ENCODE results near the gene DPY30. TPM values are rescaled to one million over a fixed set of nuclear protein-coding genes. Genes with fewer than 3 reads are reported as not detected.

The DPY30 gene
- total RNA-seq (2014; rRNA removed; shearing (Covaris generic)) (47.9 and 52.4 TPM in 2 replicates), total RNA-seq (2022) (61.4 and 65.0 TPM in 2 replicates), Bru-seq, nascent RNA (percentile 64 among the genes with signal in this experiment), BruChase-seq, experiment 1, labeled RNA remaining after a 6-hour chase (percentile 75 among the genes with signal in this experiment), BruChase-seq, experiment 2, labeled RNA remaining after a 2-hour chase (percentile 67 among the genes with signal in this experiment)
- long read RNA-seq, transcript DPY30-202 (5 exons, 708 nt) = major isoform, 32 of 40 reads
- long read RNA-seq, partial matches to known transcripts = 0 of 40 reads
- long read RNA-seq, other reads (novel, unspliced or antisense) = 3 of 40 reads

DNA sequence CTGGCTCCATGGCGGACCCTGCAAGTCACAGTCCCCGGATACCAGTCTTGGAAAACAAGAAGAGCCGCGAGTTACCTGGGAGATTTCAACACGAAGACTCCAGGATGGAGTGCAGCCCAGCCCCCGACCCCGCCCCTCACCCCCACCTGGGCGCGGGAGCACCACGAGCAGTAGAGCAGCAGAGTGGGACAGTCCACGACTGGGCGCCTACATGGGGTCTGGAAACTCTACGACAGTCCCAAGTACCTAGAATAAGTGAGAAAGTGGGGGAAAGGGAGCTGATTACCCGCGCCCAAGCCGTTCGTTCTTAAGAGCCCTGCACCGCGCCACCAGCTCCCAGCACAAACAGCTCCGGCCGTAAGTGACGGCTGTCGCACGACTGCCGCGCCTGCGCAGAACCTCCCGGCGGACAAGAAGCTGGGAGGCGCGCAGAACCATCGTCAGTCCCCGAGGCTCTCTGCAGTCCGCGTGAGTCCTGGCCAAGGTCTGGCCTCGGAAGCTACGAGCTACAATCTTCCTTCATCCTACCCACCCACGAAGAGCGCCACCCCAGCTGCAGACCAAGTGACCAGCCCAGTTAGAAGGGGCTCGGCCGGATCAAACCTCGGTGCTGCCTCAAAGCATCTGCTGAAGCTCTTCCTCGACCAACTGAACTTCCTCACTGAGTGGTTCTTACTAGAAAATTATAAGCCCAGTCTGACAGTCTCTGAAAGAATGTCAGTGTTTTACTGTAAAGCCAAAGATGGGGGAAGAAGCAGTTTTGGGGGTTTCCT lies at the start of gene DPY30:
DPY30 (minus strand) TSS at position 359 of the 773 bp plus-strand sequence; CDS start at position 10, 349 bp downstream.
- no TSS peak for BruUV-seq (replicated peaks)
- Histone ChIP-seq H4K20me1 (ENCODE audit: insufficient read depth, low read length) (no peaks in the 10 kb centered on the region), H3K27ac (ENCODE audit: low read depth, low read length, poor library complexity, severe bottlenecking) (peak within 1 kb of the TSS; percentile 52), H3K9me3 (ENCODE audit: low read length) (no peaks in the 10 kb centered on the region), H3K4me3 (ENCODE audit: low read depth, low read length, poor library complexity, severe bottlenecking) (peak within 1 kb of the TSS; percentile 75), H3K9me2 (ENCODE audit: insufficient read depth, low read length) (no peaks in the 10 kb centered on the region), H3K36me3 (ENCODE audit: insufficient read depth, low read length) (peaks cover under 1% of the 10 kb centered on the region; the same call in 1 of the 2 replicates), H3K4me2 (ENCODE audit: low read length) (peak within 1 kb of the TSS; percentile 89), H2AFZ (ENCODE audit: low read length) (peak within 1 kb of the TSS; percentile 75), H3K79me2 (ENCODE audit: insufficient read depth, low read depth, low read length) (peaks cover 10% of the 10 kb centered on the region; the same call in 1 of the 2 replicates), H3K4me1 (ENCODE audit: insufficient read depth, low read length, poor library complexity, severe bottlenecking) (peaks cover 11% of the 10 kb centered on the region)
- peak; percentile 95 for DNase-seq (ENCODE audit: low spot score)
- POLR2A ChIA-PET = interaction anchor here (0.5 to 5.2 kb wide), 27 partner anchors 9 to 877 kb away, joined by 3 to 52 read pairs (median 4); partner anchors contain the start of genes MEMO1, SLC30A6, SPAST and YIPF4
- intact Hi-C loops (cut with micrococcal nuclease; ENCODE audit: unreplicated experiment) = loop anchor here (1.0 to 2.0 kb wide), 2 partner anchors 24 to 29 kb away; partner anchors contain the start of genes MEMO1 and SPAST
- TF ChIP-seq CTCF (conservative IDR thresholded peaks at IDR 0.05; ENCODE audit: low read length) = peak; percentile 19; the same call in 1 of the 2 replicates
- TF ChIP-seq EZH2phosphoT487 (IDR thresholded peaks at IDR 0.05; ENCODE audit: borderline replicate concordance, low read depth, low read length) = no peak
- CTCF ChIA-PET (ENCODE audit: unreplicated experiment) = interaction anchor here (0.6 to 1.1 kb wide), 5 partner anchors 19 to 784 kb away, joined by 3 read pairs; partner anchors contain the start of gene SPAST

GRCh38 chr2:32074134-32074506 lies 34.5 kb upstream of the DPY30 start:
- Histone ChIP-seq H3K27ac (ENCODE audit: low read depth, low read length, poor library complexity, severe bottlenecking) (no peak overlapping the region), H3K4me2 (ENCODE audit: low read length) (no peak overlapping the region), H4K20me1 (ENCODE audit: insufficient read depth, low read length) (no peaks in the 10 kb centered on the region), H3K79me2 (ENCODE audit: insufficient read depth, low read depth, low read length) (peaks cover 31% of the 10 kb centered on the region; the same call in 1 of the 2 replicates), H3K4me3 (ENCODE audit: low read depth, low read length, poor library complexity, severe bottlenecking) (no peak overlapping the region), H3K9me2 (ENCODE audit: insufficient read depth, low read length) (no peaks in the 10 kb centered on the region), H3K36me3 (ENCODE audit: insufficient read depth, low read length) (peaks cover 22% of the 10 kb centered on the region), H2AFZ (ENCODE audit: low read length) (no peak overlapping the region), H3K4me1 (ENCODE audit: insufficient read depth, low read length, poor library complexity, severe bottlenecking) (no peaks in the 10 kb centered on the region), H3K9me3 (ENCODE audit: low read length) (peaks cover 6% of the 10 kb centered on the region; the same call in 1 of the 2 replicates)
- CTCF ChIA-PET (ENCODE audit: unreplicated experiment) = no interaction called here
- TF ChIP-seq EZH2phosphoT487 (IDR thresholded peaks at IDR 0.05; ENCODE audit: borderline replicate concordance, low read depth, low read length) (no peak), CTCF (conservative IDR thresholded peaks at IDR 0.05; ENCODE audit: low read length) (no peak)
- intact Hi-C loops (cut with micrococcal nuclease; ENCODE audit: unreplicated experiment) = no loop called here
- no peak for DNase-seq (ENCODE audit: low spot score)
- POLR2A ChIA-PET = interaction anchor here (0.9 to 2.2 kb wide), 2 partner anchors 10 to 34 kb away, joined by 4 to 17 read pairs; partner anchors contain the start of genes DPY30 and SPAST
- BruUV-seq (replicated peaks) = no TSS peak

Data from OCI-LY7 (cell line).